WERI-Rb-1 (cell line): ENCODE results near the gene THRSP.

Experiments used
- DNase-seq: peaks from one replicate; pipeline ENCODE4 v3.0.0-alpha.2; 2020
- H3K27ac ChIP-seq: fragments of 250-450 bp; sonication (Bioruptor Pico); 2 replicates; pipeline ENCODE4 v1.5.1; 2020; ENCODE audit warnings: mild to moderate bottlenecking, moderate library complexity
- H3K27me3 ChIP-seq: fragments of 250-450 bp; sonication (Bioruptor Pico); 2 replicates; pipeline ENCODE4 v1.5.1; 2021; ENCODE audit warnings: mild to moderate bottlenecking, low read depth, moderate library complexity; ENCODE audit not compliant: insufficient read depth, severe bottlenecking
- H3K36me3 ChIP-seq: fragments of 250-450 bp; sonication (Bioruptor Pico); 2 replicates; pipeline ENCODE4 v1.5.1; 2020; ENCODE audit warnings: mild to moderate bottlenecking, moderate library complexity
- H3K4me3 ChIP-seq: 2 replicates; pipeline ENCODE4 v1.5.1; 2011; ENCODE audit warnings: low read depth, mild to moderate bottlenecking, control low read depth, low read length
- H3K9me3 ChIP-seq: fragments of 250-450 bp; sonication (Bioruptor Pico); 2 replicates; pipeline ENCODE4 v1.5.1; 2021; ENCODE audit warnings: mild to moderate bottlenecking, moderate library complexity; ENCODE audit not compliant: severe bottlenecking
- TF ChIP-seq, protein P1 (sequence below): IDR thresholded peaks from 2 replicates; pipeline ENCODE4 v1.5.1; 2011; ENCODE audit warnings: low read depth, mild to moderate bottlenecking, control low read depth, inconsistent platforms, low read length

The THRSP gene

DNA sequence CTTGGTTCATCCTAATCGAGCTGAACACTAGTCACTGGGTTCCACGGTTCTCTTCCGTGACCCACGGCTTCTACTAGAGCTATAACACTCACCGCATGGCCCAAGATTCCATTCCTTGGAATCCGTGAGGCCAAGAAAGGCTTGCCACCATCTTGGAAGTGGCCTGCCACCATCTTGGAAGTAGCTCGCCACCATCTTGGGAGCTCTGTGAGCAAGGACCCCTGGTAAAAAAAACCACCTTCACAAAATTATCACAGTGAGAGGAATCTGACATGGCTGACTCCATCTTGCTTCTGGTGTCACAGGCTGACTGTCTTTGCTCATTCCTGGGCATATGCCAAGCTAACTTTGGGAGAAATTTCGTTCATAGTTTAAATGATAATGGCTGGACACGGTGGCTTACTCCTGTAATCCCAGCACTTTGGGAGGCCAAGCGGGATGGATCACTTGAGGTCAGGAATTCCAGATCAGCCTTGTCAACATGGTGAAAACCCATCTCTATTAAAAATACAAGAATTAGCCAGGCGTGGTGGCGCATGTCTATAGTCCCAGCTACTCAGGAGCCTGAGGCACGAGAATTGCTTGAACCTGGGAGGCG is 21.7 kb upstream of the THRSP start:
- no peak for DNase-seq
- H3K4me3 ChIP-seq = no peak overlapping the region
- no peak overlapping the region for H3K27ac ChIP-seq
- no peaks in the 10 kb centered on the region for H3K9me3 ChIP-seq
- H3K36me3 ChIP-seq = no peaks in the 10 kb centered on the region
- H3K27me3 ChIP-seq = no peaks in the 10 kb centered on the region
- TF ChIP-seq, protein P1, sequence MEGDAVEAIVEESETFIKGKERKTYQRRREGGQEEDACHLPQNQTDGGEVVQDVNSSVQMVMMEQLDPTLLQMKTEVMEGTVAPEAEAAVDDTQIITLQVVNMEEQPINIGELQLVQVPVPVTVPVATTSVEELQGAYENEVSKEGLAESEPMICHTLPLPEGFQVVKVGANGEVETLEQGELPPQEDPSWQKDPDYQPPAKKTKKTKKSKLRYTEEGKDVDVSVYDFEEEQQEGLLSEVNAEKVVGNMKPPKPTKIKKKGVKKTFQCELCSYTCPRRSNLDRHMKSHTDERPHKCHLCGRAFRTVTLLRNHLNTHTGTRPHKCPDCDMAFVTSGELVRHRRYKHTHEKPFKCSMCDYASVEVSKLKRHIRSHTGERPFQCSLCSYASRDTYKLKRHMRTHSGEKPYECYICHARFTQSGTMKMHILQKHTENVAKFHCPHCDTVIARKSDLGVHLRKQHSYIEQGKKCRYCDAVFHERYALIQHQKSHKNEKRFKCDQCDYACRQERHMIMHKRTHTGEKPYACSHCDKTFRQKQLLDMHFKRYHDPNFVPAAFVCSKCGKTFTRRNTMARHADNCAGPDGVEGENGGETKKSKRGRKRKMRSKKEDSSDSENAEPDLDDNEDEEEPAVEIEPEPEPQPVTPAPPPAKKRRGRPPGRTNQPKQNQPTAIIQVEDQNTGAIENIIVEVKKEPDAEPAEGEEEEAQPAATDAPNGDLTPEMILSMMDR = no peak

DNA sequence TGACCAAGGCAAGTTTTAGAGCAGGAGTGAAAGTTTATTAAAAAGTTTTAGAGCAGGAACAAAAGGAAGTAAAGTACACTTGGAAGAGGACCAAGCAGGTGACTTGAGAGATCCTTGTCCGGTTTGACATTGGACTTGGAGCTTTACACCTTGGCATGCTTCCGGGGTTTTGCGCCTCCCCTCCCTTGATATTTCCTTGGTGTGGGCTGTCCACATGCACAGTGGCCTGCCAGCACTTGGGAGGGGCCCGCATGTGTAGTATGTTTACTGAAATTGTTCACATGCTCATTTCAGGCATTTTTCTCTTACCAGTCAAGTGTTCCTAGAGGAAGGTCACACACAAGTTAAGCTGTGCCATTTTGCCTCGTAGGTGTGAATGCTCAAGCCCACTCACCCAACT is 19.0 kb upstream of the THRSP start:
- Histone ChIP-seq H3K4me3 (no peak overlapping the region), H3K27me3 (no peaks in the 10 kb centered on the region), H3K27ac (no peak overlapping the region), H3K36me3 (no peaks in the 10 kb centered on the region), H3K9me3 (no peaks in the 10 kb centered on the region)
- TF ChIP-seq, protein P1 = no peak
- DNase-seq = no peak

DNA sequence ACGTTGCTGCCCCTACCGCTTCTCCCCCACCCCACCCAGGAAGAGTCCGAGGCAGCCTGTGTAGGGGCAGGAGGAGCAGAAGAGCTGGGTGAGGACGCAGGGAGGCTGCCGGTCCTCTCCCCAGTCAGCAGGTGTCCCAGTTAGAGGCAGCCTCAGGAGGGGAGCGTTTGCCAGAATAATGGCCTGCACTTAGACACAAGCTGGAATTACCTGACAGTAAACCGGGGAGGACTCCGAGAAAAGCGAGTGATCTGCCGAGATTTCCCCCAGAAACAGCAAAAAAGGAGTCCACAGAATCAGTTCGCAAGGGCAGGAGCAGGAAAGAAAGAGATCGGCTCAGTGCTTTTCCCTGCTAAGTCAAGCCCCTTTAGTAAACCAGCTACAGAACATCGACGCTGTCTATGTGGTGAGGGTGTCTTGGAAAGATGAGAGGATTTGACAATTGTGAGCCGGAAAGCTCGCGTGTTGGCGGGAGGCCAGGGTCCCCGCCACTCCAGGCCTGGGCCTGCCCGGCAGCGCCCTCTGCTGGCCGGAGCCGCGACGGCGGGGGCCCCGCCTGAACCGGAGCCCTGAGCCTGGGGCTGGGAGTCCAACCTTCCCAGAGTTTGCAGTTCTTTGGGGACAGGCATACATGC is 17.7 kb upstream of the THRSP start:
- TF ChIP-seq, protein P1 = peak; percentile 95
- no peaks in the 10 kb centered on the region for H3K27me3 ChIP-seq
- H3K36me3 ChIP-seq = no peaks in the 10 kb centered on the region
- H3K4me3 ChIP-seq = peak overlapping the region; percentile 34
- peak; percentile 85 for DNase-seq
- no peaks in the 10 kb centered on the region for H3K9me3 ChIP-seq
- peak overlapping the region; percentile 86 for H3K27ac ChIP-seq

DNA sequence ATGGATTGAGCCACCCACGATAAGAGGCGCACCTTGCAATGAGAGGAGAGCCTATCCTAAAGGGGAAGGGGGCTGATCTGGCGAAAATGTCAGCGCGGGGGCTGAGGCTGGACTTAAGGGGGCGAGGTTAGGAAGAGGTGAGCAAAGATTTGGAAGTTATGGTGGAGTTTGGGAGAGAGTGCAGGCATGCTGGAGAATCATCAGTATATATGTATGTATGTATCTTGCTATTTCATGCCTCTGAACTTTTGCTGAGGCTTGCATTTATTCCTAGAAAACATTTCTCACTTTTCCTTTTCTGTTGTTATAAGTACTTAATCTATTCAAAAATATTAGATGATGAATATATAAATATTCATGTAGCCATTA is 17.2 kb upstream of the THRSP start:
- Histone ChIP-seq H3K27me3 (no peaks in the 10 kb centered on the region), H3K27ac (peak overlapping the region; percentile 86), H3K9me3 (no peaks in the 10 kb centered on the region), H3K36me3 (no peaks in the 10 kb centered on the region), H3K4me3 (no peak overlapping the region)
- TF ChIP-seq, protein P1 = no peak
- no peak for DNase-seq

DNA sequence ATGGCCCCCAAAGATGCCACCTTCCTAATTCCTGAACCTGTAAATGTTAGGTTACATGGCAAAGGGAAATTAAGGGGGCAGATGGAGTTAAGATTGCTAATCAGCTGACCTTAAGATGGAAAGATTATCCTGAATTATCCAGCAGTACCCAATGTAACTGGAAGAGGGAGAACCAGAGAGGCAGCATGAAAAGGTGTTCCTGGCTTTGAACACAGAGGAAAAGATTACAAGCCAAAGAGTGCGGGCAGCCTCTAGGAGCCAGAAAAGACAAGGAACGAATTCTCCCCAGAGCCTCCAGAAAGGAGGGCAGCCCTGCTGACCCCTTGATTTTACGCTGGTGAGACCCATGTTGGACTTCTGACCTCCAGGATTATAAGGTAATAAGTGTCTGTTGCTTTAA is 15.1 kb upstream of the THRSP start:
- peak; percentile 70 for DNase-seq
- Histone ChIP-seq H3K27me3 (no peaks in the 10 kb centered on the region), H3K36me3 (no peaks in the 10 kb centered on the region), H3K4me3 (peak overlapping the region; percentile 59), H3K27ac (peak overlapping the region; percentile 80), H3K9me3 (no peaks in the 10 kb centered on the region)
- TF ChIP-seq, protein P1 = no peak

DNA sequence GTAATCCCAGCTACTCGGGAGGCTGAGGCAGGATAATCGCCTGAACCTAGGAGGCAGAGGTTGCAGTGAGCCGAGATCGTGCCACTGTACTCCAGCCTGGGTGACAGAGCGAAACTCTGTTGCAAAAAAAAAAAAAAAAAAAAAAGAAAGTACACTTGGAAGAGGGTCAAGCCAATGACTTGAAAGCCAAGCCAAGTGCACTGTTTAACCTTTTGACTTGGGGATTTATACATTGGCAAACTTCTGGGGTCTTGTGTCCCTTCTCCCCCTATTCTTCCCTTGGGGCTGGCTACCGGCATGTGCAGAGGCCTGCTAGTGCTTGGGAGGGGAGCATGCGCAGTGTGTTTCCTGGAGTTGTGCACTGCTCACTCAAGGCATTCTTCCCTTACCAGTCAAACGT is 14.3 kb upstream of the THRSP start:
- no peak for DNase-seq
- H3K27me3 ChIP-seq = no peaks in the 10 kb centered on the region
- TF ChIP-seq, protein P1 = no peak
- no peaks in the 10 kb centered on the region for H3K36me3 ChIP-seq
- peak overlapping the region; percentile 80 for H3K27ac ChIP-seq
- peak overlapping the region; percentile 59 for H3K4me3 ChIP-seq
- no peaks in the 10 kb centered on the region for H3K9me3 ChIP-seq
